Measurements from ENCODE around the gene KIAA2012.

KIAA2012 gene

DNA sequence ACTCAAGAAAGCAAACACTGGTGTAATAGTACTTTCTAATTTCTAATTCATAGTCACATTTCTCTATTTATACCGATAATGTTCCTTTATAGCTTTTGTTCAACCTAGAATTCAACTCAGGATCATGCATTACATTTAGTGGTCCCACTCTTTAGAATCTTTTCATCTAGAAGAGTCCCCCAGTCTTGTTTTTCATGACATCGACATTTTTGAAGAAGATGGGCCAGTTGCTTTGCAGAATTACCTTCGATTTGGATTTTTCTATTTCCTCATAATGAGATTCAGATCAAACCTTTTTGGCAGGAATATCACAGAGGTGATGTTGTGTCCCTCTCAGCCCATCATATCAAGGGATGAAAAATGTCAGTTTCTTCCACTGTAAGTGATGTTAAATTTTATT lies 35.3 kb downstream of the KIAA2012 start:
- no peak for DNase-seq (ENCODE audit: low read depth)
- TF ChIP-seq, protein P1, sequence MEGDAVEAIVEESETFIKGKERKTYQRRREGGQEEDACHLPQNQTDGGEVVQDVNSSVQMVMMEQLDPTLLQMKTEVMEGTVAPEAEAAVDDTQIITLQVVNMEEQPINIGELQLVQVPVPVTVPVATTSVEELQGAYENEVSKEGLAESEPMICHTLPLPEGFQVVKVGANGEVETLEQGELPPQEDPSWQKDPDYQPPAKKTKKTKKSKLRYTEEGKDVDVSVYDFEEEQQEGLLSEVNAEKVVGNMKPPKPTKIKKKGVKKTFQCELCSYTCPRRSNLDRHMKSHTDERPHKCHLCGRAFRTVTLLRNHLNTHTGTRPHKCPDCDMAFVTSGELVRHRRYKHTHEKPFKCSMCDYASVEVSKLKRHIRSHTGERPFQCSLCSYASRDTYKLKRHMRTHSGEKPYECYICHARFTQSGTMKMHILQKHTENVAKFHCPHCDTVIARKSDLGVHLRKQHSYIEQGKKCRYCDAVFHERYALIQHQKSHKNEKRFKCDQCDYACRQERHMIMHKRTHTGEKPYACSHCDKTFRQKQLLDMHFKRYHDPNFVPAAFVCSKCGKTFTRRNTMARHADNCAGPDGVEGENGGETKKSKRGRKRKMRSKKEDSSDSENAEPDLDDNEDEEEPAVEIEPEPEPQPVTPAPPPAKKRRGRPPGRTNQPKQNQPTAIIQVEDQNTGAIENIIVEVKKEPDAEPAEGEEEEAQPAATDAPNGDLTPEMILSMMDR (conservative IDR thresholded peaks at IDR 0.05; ENCODE audit: low read depth, low read length) = no peak
- no peak overlapping the region for H3K4me3 ChIP-seq (ENCODE audit: low read depth, low read length)

DNA sequence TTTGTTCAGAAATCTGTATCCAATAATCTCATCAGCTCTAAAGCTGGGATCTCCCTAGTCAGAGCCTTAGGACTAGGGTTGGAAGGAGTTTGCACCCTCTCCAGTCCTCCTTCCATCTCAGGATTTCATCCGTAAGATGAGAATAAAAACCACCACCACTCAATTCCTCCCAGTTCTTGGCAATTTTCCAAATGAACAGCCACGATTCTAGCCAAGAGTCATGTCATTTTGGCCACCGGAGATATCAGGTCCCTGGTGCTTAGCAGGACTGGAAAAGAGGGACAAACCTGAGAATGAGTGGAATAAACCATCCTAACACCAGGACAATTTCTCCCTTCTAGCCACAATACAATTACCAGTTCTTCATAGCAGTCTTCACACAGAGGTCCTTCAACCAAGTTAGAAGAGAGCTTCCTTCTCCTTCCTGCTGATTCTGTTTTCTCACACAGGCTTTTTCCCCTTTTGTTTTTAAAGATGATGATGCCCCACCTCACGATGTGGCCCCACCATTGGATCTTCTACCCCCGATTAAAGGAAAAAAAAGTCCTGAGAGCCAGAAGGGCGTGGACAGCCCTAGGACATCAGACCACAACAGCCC lies 36.2 kb downstream of the KIAA2012 start:
- no peak for DNase-seq (ENCODE audit: low read depth)
- no peak overlapping the region for H3K4me3 ChIP-seq (ENCODE audit: low read depth, low read length)
- TF ChIP-seq, protein P1 (conservative IDR thresholded peaks at IDR 0.05; ENCODE audit: low read depth, low read length) = no peak

DNA sequence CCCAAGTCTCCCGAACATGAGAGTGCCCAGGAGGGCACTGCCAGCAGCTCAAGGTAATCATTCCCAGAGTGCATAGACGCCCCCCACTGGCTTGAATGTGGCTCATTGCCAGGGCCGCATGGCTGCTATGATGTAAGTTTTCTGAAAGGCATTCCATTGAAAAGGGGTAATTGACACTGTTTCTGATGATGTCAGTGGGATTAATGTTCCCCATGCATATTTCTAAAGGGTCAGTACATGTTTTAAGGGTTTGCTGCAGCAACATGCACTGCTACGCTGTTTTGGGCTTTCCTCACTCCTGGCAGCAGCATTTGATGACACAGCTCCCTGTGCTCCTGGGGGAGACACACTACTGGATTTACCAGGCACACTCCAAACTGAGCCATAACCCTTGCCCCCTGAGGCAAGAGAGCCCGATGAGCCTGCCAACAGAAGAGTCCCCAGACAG lies 36.7 kb downstream of the KIAA2012 start:
- DNase-seq (ENCODE audit: low read depth) = peak; percentile 87
- TF ChIP-seq, protein P1 (conservative IDR thresholded peaks at IDR 0.05; ENCODE audit: low read depth, low read length) = no peak

DNA sequence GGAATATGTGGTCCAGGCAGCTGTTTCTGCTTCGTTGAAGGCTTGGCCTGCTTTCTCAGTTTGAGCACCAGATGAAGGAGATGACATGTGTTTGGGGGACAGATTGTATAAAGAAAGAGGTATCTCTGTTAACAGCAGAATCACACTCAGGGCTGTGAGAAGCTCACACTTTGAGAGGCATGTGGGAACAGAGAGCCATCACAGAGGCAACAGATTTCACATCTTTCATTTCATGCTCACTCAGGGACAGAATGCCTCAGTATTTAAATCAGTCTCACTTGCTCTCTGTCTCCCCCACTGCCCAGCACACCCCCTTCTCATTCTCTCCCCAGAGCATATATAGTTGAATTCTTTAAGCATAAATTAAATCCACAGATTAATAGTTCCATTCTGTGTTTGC lies 37.4 kb downstream of the KIAA2012 start:
- no peak overlapping the region for H3K4me3 ChIP-seq (ENCODE audit: low read depth, low read length)
- DNase-seq (ENCODE audit: low read depth) = no peak
- TF ChIP-seq, protein P1 (conservative IDR thresholded peaks at IDR 0.05; ENCODE audit: low read depth, low read length) = no peak

More for the DNA sequence above, 36.7 kb downstream of the KIAA2012 start:
- H3K4me3 ChIP-seq (ENCODE audit: low read depth, low read length) = no peak overlapping the region

DNA sequence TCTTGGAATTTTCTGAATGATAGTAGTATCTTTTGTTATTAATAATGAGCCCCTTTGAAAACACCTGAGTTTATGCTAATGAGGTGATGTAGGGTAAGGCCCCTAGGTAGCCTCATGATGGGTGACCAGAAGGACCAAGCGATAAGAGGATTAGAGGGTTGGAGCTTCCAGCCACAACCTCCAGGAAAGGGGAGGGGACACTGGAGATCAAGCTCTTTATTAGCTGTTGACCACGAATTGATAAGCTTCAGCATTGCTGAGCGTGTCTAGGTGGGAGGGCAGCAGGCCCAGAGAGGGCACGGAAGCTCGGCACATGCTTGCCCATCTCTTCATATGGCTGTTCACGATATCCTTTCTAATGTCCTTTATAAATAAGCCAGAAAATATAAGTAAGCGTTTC lies 39.0 kb downstream of the KIAA2012 start:
- H3K4me3 ChIP-seq (ENCODE audit: low read depth, low read length) = no peak overlapping the region
- DNase-seq (ENCODE audit: low read depth) = no peak
- TF ChIP-seq, protein P1 (conservative IDR thresholded peaks at IDR 0.05; ENCODE audit: low read depth, low read length) = no peak

DNA sequence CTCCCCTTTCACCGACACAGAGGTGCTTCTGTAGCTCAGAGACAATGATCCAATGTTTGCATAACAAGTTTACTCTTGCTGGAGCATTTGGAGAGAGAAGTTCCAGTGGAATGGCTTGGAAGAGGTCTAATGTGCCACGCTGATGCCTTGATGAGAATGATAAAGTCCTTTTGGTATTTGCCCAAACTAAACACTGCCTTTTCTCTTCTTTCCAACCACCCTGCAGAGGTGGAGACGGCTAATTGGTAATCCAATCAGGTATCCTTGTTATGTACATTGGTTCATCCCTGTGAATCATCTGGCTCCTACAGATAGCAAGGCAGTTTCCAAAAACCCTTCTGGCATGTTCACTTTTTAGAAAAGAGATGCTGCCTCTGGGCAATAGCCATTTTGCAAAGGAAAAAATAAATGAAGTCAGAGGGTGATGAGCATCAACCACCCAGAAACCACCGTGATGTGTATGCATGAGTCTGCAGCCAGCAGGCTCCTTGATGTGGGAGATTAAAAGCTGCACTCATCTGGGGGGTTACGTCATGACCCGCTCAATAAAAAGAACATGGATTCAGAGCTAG lies 40.6 kb downstream of the KIAA2012 start:
- TF ChIP-seq, protein P1 (conservative IDR thresholded peaks at IDR 0.05; ENCODE audit: low read depth, low read length) = no peak
- no peak overlapping the region for H3K4me3 ChIP-seq (ENCODE audit: low read depth, low read length)
- DNase-seq (ENCODE audit: low read depth) = no peak

DNA sequence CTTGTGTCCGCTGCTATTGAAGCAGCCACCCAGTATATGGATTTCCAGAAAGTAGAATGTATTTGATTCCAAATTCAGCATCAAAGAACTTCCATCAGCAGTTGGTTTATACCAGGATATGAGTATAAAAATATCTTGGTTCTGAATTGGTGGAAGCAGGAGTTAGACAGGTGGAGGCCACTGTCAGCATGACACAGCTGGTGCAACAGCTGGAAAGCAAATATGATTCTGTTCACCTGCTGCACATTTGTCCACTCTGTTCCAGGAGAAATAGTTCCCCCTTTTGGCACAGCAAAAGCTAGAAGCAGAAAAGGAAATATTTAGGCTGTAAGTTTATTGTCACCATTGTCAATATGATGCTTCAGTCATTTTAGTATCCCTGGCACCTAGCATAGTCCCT lies 41.2 kb downstream of the KIAA2012 start:
- TF ChIP-seq, protein P1 (conservative IDR thresholded peaks at IDR 0.05; ENCODE audit: low read depth, low read length) = no peak
- H3K4me3 ChIP-seq (ENCODE audit: low read depth, low read length) = no peak overlapping the region
- no peak for DNase-seq (ENCODE audit: low read depth)
